PFSK-1 (cell line): ENCODE measurements around the gene FBXO45.

ENCODE experiments used
- POLR2AphosphoS5 ChIP-seq: IDR thresholded peaks from 2 replicates; pipeline ENCODE4 v1.6.1; 2012; ENCODE audit warnings: low read depth, mild to moderate bottlenecking, control low read depth, low read length, moderate library complexity
- REST ChIP-seq, 2 experiments: IDR thresholded peaks; 2 replicates each; pipeline versions ENCODE4 v1.6.1 to v1.8.0; 2011 to 2012; ENCODE audit warnings: low read depth in 2 of 2, low read length in 2 of 2, control low read depth in 1 of 2, inconsistent platforms in 1 of 2, mild to moderate bottlenecking in 1 of 2, moderate library complexity in 1 of 2; ENCODE audit not compliant: insufficient read depth in 1 of 2
- SIN3A ChIP-seq: IDR thresholded peaks from 2 replicates; pipeline ENCODE4 v1.6.1; 2012; ENCODE audit warnings: mild to moderate bottlenecking, low read length, moderate library complexity, borderline replicate concordance; ENCODE audit not compliant: insufficient read depth
- TAF1 ChIP-seq: IDR thresholded peaks from 2 replicates; pipeline ENCODE4 v1.6.1; 2012; ENCODE audit warnings: low read length, control low read depth, borderline replicate concordance; ENCODE audit not compliant: insufficient read depth

- TF ChIP-seq TAF1 (no peak), POLR2AphosphoS5 (no peak), REST (IDR thresholded peaks at IDR 0.05; ENCODE audit: insufficient read depth in 1 of 2, low read depth in 2 of 2, low read length in 2 of 2) (no peak), SIN3A (no peak)
Observed at GRCh38 chr3:196620161-196620604, 51.7 kb downstream of the FBXO45 start.
